GM12864 (cell line): Measurements from ENCODE around the gene IGF2BP3.

Source experiments
- DNase-seq: peaks from one replicate; pipeline ENCODE4 v3.0.0-alpha.2; 2011; ENCODE audit warnings: low read depth
- H3K4me3 ChIP-seq: 2 replicates; pipeline ENCODE4 v1.5.1; 2011; ENCODE audit warnings: mild to moderate bottlenecking, low read depth, low read length, control low read depth
- CTCF ChIP-seq: IDR thresholded peaks from 2 replicates; pipeline ENCODE4 v1.5.1; 2011; ENCODE audit warnings: low read depth, mild to moderate bottlenecking, moderate library complexity, low read length, control low read depth, inconsistent platforms; ENCODE audit errors: missing control alignments

Gene IGF2BP3

DNA sequence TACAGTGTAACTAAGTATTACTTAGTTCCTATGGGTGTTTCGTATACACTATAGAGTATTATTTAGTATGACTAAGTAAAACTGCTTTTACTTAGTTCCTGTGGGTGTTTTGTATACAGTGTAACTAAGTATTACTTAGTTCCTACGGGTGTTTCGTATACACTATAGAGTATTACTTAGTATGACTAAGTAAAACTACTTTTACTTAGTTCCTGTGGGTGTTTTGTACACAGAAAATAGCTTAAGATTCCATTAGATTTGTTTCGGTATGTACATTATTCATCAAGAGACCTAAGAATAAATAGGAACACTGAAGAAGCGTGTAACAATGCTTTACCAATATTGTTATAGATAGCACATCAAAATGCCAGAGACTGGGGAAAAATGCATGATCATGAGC, 25.0 kb downstream of the IGF2BP3 start:
- DNase-seq = no peak
- no peak for TF ChIP-seq CTCF
- H3K4me3 ChIP-seq = no peak overlapping the region

DNA sequence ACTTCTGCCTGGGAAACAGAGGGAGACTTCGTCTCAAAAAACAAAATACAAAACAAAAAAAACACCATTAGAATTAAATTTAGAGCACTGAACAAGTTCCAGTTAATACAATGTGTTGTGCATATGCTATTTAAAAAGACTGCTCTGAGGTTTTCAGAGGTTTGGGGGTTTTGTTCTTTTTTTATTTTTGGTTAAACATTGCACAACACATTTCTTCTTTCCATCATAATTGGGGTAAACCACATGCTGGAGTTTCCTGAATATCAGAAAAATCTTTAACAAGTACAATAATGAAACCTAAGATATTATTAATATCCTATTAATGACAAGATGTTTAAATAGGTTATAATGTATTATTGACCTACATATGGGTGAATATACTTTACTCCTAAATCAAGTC, 26.3 kb downstream of the IGF2BP3 start:
- DNase-seq = no peak
- no peak for TF ChIP-seq CTCF
- no peak overlapping the region for H3K4me3 ChIP-seq

DNA sequence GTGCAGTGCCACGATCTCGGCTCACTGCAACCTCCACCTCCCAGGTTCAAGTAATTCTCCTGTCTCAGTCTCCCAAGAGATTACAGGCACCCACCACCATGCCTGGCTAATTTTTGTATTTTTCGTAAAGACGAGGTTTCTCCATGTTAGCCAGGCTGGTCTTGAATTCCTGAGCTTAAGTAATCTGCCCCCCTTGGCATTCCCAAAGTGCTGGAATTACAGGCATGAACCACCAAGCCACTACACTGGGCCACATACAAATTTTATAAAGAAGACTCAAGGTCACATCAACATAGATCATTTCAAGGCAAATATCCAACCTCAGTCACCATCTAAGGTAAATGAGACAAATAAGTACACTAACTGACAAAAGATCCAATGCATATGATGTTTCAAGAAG, 32.1 kb downstream of the IGF2BP3 start:
- no peak for DNase-seq
- no peak for TF ChIP-seq CTCF
- H3K4me3 ChIP-seq = no peak overlapping the region

DNA sequence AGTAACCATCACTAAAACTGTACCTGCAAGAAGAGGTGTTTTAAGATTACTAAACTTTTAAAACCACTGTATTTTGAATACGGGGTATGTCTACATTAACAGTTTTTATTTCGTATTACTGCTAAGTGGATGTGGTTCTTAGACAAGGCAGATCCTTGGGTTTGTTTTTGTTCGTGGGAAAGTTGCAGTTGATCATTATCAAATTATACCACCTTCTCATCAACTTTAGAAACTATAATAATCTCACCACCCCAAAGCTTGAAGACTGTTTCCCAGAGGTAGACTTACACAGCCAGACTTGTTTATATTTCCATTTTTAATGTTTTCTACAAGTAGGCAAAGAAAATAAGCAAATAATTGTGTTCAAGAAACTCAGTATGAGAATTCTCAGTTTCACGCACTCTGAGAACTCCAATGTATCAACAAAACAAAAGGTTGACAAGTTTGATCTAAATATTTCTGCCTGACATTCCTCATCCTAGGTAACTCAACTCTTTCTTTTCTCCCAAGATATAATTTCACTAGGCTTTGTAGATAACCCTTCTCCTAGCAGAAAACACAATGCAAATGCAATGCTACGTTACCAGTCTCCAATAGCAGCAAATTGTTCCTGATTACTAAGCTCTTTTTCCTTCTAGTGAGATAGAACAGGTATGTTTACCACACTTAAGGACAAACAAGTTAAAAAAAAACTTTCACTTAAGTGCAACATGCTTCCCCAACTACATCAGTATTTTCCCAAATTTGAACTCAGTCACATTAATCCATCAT, 36.0 kb downstream of the IGF2BP3 start:
- H3K4me3 ChIP-seq = no peak overlapping the region
- DNase-seq = no peak
- TF ChIP-seq CTCF = no peak

- DNase-seq = no peak
- H3K4me3 ChIP-seq = no peak overlapping the region
- no peak for TF ChIP-seq CTCF
These were observed 38.5 kb downstream of the IGF2BP3 start for GRCh38 chr7:23431702-23432199.

GRCh38 chr7:23430893-23431259, 39.4 kb downstream of the IGF2BP3 start:
- no peak for DNase-seq
- TF ChIP-seq CTCF = no peak
- no peak overlapping the region for H3K4me3 ChIP-seq

DNA sequence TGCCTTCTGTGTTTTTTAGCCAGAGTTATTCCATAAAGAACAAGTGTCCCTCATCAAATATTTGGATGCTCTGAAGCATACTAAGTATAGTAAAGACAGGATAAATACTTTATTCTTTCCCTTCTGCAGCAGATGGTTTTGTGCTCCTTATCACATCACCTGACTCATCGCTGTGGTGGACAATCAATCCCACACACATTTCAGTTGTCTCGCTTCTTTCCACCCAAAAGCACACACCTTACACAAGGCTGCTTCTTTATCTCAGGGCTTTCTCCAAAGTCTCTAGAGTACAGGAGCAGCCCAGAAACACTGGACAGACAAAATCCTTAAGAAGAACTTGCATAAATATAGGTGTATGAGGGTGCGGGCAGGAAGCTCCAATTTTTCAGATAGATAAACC, 43.4 kb downstream of the IGF2BP3 start:
- H3K4me3 ChIP-seq = no peak overlapping the region
- TF ChIP-seq CTCF = no peak
- no peak for DNase-seq
